Kidney tubule cell (primary cell): ENCODE data around the gene CNEP1R1.
A peak's percentile ranks its signal among the peaks of the same experiment; 100 is the strongest.

Experiments used
- DNase-seq: peaks from one replicate; pipeline ENCODE4 v3.0.0-alpha.2; 2018; ENCODE audit warnings: low spot score

CNEP1R1 gene

DNA sequence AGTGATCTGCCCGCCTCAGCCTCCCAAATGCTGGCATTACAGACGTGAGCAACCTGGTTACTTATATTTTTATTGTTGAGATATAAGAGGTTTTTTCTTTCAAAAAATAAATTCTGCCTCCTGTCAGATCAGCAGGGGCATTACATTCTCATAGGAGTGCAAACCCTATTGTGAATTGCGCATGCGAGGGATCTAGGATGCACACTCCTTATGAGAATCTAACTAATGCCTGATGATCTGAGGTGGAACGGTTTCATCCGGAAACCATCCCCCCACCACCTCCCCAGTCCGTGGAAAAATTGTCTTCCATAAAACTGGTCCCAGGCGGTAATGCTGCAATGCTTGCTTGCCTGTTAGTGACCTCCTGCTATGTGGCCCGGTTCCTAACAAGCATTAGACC is 7.5 kb upstream of the CNEP1R1 start:
- no peak for DNase-seq

DNA sequence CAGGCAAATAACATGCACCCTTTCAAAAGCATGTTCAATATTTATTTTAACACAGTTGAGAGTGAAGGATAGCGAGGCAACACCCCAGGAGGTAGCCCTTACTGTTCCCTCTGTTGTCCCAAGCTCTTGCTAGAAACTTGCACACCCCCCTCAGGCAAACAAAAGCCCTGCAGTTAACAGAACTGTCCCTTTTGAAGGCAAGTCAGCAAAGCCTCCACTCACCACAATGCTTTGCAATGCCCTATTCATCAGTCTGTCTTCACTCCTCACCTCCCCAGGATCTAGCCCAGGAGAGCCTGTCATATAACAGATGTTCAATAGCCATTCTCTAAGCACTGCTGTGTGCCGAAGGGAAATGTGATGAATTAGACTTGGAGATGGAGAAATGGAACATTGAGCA is 3.5 kb upstream of the CNEP1R1 start:
- DNase-seq: no peak

DNA sequence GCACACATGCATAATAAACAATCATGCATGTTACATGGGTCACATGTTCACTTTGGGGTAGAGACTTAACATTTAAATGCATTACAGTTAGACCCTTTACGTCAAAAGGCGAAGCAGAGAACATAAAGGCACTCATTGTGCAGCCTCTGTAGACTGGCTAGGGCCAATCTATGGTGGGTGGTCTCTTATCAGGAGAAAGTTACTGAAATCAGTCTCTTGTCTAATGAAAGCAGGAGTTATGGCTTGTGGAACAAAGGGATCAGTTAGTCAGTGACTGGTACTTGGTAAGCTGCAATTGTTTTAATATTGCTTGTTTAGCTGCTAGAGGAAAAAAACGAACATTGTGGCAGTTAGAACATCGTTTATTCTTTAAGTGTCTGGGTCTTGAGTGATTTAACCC is 1.4 kb upstream of the CNEP1R1 start:
- DNase-seq: no peak

DNA sequence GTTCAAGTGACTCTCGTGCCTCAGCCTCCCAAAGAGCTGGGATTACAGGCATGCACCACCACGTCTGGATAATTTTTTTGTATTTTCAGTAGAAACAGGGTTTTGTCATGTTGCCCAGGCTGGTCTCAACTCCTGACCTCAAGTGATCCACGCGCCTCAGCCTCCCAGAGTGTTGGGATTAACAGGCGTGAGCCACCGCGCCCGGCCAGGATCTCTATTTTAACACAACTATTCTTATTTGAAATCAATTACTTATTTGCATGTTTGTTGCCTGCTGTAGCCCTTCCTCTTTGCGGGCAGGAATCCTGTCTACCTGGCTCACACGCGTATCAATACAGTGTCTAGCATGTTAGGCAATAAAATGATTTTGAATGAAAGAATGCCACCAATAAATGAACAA is 818 bp upstream of the CNEP1R1 start:
- no peak for DNase-seq

DNA sequence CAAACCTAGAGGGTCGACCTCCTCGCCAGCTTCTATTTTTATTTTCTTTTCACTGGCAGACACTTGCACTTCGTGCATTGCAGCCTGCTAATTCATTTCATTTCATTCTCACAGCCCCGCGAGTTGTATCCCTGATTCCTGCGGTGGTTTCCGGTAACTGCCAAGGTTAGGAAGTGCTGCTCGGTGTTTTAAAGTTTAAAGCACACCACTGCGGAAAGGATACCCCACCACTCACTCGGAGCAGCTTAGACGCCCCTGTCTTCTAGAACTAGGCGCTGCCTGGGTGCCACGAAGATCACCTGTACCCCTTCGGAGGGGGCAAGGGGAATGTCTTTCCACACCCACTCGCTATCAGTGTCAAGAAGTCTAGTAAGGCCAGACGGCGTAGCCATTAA is 509 bp downstream of the CNEP1R1 start:
- peak; percentile 37 for DNase-seq

DNA sequence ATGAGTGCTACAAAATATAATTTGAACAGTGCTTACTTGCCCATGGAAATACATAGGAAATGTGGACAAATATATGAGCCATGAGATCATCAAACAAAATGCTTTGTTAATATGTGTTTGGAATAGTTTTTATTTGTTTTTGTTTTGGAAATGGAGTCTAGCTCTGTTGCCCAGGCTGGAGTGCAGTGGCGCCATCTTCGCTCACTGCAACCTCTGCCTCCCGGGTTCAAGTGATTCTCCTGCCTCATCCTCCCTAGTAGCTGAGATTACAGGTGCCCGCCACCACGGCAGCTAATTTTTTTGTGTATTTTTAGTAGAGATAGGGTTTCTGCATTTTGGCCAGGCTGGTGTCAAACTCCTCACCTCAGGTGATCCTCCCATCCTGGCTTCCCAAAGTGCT is 2.8 kb downstream of the CNEP1R1 start:
- DNase-seq: no peak

DNA sequence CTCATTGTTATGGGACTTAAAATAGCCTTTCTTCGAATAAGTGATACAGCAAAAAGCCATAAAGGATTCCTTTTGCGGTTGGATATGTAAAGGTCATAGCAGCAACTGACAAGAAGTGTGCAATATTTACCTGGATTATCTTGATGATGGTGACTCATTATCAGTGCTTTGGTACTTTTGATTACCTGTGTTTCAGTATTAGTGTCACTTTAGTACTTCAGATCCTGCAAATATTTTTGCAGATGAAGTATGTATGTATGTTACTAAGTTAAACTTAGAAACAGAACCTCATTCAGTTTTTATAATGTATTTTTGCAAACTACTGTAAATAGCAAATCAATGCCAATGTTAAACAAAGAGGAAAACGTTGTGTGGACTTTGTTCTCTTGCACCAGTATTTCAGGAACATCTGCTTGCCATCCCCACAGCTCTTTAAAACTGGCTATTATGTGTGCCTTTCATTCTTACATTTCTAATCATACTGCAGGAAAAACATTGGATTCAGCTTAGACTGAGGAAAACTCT is 10.5 kb downstream of the CNEP1R1 start:
- no peak for DNase-seq

DNA sequence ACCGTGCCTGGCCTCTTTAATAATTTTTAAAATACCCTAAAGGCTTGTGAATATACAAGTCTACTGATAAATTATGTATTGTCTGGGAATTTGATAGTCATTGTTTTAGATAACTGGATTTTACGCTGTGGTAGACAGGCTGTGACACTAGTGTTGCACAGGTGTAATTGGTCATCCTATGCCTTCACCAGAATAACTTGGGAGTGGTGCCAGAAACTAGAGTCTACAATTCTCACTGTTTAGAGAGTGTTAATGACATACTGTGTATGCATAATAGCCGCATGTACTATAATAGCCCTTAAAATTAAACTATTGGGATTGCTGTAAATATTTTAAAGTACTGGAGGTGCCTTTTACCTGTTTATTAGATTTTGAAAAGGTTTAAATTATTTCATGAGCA is 11.4 kb downstream of the CNEP1R1 start:
- no peak for DNase-seq

DNA sequence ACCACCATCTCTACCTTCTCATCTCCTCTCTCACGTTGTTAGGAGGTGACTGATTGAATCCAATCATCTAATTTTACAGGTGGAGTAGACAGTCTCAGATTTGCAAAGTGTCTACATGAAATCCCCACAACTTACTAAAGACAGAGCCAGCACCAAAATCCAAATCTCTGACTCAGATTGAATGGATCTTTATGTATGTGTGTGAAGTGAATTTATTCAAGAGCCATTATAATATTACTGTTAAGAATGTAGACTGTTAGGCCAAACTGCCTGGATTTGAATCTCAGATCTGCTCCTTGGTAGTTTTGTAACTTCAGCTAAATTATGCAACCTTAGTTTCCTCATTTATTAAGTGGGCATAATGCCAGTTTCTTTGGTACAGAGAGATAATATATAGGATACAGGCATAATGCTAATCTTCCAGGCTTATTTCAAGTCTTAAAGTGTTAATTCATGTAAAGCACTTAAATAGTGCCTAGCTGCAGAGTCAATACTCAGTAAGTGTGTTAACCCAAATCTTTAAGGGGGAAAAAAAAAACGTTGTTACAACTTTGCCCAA is 12.7 kb downstream of the CNEP1R1 start:
- no peak for DNase-seq

DNA sequence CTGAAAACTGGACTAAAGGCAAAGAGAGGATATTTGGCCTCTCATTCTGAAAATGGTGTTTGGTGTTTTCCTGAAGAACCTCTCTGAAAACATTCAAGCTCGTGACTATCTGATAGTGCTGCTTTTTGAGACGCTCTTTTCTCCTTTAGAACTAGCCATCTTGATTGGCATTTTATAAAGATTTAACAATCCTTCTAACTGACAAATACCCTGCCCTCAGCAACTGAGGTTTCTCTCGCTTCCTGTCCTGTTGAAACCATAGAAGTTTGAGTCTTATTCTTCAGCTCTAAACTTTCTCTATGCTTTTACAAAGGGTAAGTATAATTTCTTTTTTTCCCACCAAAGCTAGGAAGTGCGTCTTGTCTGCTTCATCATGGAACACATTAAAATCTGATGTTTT is 13.3 kb downstream of the CNEP1R1 start:
- DNase-seq: no peak

DNA sequence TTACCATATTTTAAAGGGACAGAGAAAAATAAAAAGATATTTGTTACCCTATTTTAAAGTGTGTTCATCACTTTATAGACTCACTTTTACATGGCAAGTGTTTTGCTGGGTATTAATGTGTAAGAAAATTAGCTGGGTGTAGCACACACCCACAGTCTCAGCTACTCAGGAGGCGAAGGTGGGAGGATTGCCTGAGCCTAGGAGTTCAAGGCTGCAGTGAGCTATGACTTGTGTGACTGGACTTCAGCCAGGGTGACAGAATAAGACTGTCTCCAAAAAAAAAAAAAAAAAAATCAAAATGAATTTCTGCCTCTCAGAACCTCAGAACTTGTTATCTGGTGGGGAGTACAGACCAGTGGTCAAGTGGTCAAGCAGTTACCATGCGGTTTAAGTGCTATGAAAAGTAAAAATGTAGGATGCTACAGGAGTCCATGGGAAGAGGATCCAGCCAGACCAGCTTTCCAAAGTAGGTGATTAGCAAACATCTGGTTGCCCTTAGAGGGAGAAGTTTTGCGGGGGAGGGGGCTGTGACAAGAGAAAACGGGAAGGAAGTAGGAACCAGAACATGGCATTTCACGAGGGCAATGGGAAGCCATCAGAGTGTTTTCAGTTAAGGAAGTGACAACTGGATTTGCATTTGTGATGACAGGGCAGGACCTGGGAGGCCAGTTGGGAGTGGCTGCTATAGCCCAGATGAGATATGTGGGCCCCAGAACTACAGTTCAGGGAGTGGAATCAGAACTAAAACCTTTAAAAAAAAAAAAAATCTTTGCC is 13.9 kb downstream of the CNEP1R1 start:
- DNase-seq: no peak

DNA sequence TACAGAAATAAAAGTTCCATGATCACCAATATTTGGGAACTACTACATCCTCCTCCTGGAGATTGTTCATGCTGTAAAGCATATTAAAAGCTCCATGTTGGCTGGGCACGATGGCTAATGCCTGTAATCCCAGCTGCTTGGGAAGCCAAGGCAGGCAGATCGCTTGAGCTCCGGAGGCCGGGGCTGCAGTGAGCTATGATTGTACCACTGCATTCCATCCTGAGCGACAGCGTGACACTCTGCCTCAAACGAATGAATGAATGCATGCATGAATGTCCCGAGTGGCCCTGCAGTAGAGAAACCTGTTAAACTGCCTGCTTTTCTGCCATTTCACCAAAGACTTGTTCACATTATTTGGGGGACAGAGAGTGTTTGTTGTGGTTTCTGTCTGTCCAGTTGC is 15.0 kb downstream of the CNEP1R1 start:
- DNase-seq: peak; percentile 12

DNA sequence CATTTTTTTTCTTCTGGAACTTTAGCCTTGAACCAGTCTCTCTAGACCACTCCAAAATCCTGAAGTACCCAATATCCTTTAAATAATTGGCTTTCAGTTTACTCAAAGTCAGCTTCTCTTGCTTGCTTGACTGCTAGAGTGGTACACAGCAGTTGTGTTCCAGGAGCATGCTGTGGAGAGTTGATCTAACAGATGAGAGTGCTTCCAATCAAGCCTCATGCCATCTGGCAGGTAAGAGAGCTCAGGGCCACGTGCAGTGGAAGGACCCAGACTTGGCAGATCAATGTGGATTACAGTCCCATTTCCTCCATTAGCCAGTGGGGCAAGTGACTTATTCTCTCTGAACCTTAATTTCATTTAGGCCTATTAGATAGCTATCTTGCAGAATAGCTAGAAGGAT is 15.7 kb downstream of the CNEP1R1 start:
- DNase-seq: no peak

DNA sequence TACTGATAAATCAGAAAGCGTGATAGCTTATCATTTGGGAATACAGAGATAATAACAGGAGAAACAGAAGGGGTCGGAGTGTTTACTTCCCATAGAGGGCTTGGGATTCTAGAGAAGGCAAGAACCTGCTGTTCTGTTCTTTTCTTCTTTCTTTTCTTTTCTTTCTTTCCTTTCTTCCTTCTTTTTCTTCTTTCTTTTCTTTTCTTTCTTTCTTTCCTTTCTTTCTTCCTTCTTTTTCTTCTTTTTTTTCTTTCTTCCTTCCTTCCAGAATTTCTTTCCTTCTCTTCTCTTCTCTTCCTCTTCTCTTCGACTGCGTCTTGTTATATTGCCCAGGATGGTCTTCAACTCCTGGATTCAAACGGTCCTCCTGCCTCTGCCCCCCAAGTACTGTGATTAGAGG is 18.3 kb downstream of the CNEP1R1 start:
- no peak for DNase-seq

DNA sequence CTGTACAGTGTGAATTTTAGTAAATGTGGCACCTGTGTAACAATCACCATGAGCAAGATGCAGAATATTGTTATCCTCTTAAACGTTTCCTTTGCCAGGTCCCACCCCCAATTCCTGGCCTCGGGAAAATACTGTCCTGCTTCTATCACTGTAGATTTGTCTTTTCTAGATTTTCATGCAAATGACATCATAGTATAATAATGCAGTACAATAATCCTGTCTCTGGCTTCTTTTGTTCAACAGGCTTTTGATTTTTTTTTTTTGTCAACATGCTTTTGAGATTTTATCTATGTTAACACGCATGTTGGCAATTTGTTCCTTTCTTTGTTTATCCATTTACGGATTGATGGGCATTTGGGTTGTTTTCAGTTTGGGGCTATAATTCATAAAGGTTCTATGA is 20.4 kb downstream of the CNEP1R1 start:
- no peak for DNase-seq

DNA sequence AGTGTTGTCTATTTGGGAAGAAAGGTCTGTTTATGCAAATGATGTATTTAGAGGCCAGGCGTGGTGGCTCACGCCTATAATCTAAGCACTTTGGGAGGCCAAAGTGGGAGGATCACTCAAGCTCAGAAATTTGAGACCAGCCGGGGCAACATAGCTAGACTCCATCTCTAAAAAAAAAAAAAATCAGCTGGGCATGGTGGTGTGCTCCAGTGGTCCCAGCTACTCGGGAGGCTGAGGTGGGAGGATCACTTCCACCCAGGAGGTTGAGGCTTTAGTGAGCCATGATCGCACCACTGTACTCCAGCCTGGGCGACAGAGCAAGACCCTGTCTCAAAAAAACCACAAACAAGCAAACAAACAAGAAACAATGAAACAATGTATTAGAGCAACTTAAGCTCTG is 21.8 kb downstream of the CNEP1R1 start:
- no peak for DNase-seq

DNA sequence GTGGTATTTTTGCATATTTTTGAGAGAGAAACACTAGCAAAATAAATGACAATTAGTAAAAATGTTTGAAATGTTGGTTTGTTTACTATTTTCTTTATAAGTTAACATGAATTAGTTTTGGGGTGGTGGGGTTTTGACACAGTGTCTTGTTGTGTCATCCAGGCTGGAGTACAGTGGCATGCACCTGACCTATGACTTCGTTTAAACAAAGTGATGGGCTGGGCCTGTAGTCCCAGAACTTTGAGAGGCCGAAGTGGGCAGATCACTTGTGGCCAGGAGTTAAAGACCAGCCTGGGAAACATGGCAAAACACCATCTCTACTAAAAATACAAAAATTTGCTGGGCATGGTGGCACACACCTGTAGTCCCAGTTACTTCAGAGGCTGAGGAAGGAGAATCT is 22.8 kb downstream of the CNEP1R1 start:
- no peak for DNase-seq

DNA sequence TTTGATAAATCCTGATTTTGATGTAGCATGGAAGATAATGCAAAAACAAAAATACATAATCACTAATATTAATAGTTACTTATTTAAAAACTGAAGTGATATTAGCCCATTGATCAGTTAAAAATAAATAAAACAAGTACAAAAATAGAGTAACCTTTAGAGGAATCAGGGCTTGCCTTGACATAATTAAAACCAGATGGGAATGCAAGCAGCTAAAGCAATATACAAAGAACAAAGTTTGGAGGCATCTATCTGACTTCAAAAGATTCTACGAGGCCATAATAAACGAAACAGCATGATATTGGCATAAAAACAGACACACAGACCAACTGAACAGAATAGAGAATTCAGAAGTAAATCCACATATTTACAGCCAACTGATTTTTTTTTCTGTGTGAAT is 25.8 kb downstream of the CNEP1R1 start:
- no peak for DNase-seq

DNA sequence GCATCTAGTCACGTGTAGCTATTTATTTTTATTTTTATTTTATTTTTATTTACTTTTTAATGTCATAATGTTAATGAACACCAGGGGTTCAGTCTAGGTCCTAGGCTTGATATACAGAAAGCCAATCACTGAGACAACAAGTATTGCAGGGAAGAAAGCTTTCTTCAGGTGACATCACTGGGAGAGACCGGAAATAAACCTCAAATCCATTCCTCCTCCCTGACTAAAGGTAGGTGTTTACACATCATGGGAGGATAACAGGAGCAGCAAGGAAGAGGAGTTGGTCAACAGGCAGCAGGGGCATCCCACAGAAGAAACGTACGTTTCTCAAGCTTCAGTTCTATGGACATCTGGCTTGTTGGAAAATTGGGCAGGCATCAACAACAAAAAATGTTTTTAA is 31.2 kb downstream of the CNEP1R1 start:
- no peak for DNase-seq

DNA sequence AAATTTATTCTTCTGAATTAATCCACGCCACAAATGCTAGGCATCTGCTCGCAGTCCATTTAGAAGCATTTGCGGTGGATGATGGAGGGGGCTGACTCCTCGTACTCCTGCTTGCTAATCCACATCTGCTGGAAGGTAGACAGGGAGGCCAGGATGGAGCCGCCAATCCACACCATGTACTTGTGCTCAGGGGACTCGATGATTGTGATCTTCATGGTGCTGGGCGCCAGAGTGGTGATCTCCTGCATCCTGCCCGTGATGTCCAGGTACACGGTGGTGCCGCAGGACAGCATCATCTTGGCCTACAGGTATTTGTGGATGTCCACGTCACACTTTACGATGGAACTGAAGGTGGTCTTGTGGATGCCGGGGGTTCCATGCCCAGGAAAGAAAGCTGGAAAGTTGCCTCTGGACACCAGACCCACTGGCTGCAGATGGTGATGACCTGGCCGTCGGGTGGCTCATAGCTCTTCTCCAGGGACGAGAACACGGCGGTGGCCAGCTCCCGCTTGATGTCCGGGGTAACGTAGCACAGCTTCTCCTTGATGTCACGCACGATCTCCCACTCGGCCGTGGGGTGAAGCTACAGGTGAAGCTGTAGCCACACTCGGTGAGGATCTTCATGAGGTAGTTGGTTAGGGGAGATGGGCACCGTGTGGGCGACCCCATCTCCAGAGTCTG is 33.2 kb downstream of the CNEP1R1 start:
- DNase-seq: no peak

DNA sequence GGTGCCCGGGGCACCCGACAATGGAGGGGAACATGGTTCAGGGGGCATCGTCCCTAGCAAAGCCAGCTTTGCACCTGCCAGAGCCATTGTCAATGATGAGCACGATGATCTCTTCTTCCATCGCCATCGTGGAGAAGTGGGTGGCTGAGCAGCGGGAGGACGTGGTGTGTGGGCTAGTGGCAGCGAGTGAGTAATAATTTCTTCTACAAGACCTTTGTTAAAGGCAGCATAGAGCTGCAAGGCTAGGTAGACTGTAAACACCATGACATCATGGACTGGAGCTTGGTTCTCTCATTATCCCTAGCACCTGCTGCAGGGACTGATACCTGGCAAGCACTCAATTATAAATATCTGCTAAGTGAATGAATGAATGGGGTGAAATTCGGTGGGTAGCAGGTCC is 34.1 kb downstream of the CNEP1R1 start:
- DNase-seq: no peak

DNA sequence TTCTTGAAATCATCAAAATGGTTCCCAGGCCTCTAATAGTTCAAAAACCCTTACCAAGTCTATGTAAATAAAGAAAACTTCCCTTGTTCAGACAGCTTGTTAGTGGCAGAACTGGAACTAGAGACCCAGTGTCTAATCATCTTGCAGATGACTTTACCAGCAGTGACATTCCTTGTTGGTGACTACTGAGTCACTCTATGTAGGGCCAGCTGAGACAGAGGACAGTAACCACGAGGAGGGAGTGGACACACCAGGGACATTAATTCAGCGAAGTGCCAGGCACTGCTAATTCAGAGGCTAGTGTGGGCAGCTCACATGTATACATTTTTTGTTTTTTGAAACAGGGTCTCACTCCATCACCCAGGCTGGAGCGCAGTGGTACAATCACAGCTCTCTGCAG is 34.6 kb downstream of the CNEP1R1 start:
- peak; percentile 38 for DNase-seq

DNA sequence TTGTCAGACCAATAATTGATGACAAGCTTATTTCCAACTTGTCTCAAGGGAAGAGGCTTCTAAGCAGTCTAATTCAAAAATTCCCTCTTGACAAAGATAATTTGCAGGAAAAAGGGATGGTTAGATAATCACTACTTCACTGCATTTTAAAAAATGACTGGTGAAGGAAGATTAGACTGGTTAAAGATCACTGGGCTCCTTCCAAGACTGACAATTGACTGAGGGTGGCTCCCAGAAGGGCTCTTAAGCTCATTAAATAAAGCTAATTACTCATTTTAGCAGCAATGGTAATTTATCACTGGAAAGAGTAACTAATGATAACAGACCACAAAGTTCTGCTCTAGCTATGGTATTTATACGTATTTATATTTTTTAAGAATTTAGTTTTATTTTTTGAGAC is 36.3 kb downstream of the CNEP1R1 start:
- DNase-seq: no peak

DNA sequence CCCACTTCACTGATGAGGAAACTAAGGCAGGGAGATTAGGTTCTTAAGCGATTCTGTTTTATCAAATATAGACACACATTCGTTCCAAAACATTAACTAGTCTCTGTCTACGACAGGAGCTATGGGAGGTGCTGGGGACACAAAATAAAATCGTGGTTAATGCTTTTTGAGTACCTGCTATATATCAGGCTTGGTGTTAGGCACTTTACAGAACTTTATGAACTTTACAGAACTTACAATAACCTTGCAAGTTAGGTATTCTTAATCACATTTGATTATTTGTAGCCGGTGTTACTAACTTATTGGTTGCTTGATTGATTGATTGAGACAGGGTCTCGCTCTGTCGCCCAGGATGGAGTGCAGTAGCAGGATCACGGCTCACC is 40.2 kb downstream of the CNEP1R1 start:
- no peak for DNase-seq
